ENCODE measurements around the gene FAM13A.

Gene FAM13A

DNA sequence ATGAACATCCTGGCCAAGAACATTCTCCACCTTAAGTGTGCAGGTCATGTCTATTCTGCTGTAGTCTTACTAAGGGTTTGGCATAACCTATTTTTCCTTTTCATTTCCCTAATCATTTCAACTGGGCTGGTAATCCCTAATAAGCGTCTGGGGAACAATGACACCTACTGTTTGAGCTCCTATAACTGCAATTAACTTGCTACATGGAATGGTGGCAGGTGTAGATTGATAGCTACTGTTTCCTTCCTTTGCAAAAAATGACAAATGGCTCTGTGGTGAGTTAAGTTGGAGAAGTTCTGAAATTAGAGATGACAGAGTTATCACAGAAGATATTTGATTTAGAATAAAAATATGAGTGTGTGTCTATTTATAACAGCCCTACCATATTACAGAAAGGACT, 254.8 kb downstream of the FAM13A start:
- no peak for ATAC-seq (replicated peaks; ENCODE audit: extremely low read depth, poor library complexity, severe bottlenecking)
- Mint-ChIP-seq H3K4me3 (no peak overlapping the region), H3K36me3 (ENCODE audit: insufficient read depth) (no peaks in the 10 kb centered on the region), H3K9me3 (no peaks in the 10 kb centered on the region), H3K27me3 (peaks cover 25% of the 10 kb centered on the region), H3K4me1 (no peaks in the 10 kb centered on the region), H3K27ac (ENCODE audit: low read depth) (no peak overlapping the region)
- no peak for DNase-seq (ENCODE audit: low spot score in 2 of 2)

GRCh38 chr4:88799900-88800299, 257.1 kb downstream of the FAM13A start:
- H3K9me3 Mint-ChIP-seq = no peaks in the 10 kb centered on the region
- no peak overlapping the region for H3K27ac Mint-ChIP-seq (ENCODE audit: low read depth)
- no peak overlapping the region for H3K4me3 Mint-ChIP-seq
- peaks cover 28% of the 10 kb centered on the region for H3K27me3 Mint-ChIP-seq
- ATAC-seq (replicated peaks; ENCODE audit: extremely low read depth, poor library complexity, severe bottlenecking) (no peak), DNase-seq (ENCODE audit: low spot score in 2 of 2) (no peak)
- no peaks in the 10 kb centered on the region for H3K36me3 Mint-ChIP-seq (ENCODE audit: insufficient read depth)
- H3K4me1 Mint-ChIP-seq = no peaks in the 10 kb centered on the region

- Mint-ChIP-seq H3K27me3 (peaks cover 28% of the 10 kb centered on the region), H3K27ac (ENCODE audit: low read depth) (no peak overlapping the region), H3K4me3 (no peak overlapping the region), H3K4me1 (no peaks in the 10 kb centered on the region), H3K36me3 (ENCODE audit: insufficient read depth) (no peaks in the 10 kb centered on the region), H3K9me3 (no peaks in the 10 kb centered on the region)
- ATAC-seq (replicated peaks; ENCODE audit: extremely low read depth, poor library complexity, severe bottlenecking) = no peak
- no peak for DNase-seq (ENCODE audit: low spot score in 2 of 2)
These were observed 259.3 kb downstream of the FAM13A start for GRCh38 chr4:88797725-88798124.

DNA sequence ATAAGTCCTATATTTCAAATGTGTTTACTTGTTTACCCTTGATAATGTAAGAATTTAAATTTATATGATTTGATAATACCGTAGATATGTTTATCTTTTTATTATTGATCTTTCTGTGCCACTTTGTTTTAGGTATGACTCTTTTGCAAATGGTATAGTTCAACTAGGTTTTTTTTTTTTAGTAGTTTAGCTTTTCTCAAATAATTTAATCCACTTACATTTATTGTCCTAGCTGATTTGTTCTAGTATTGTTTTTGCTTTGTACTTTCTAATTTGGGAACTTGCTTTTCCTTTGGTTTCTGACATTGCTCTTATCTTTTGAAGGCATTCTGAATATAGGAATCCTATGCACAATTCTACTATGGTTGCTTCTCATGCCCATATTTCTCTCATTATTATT, 260.4 kb downstream of the FAM13A start:
- H3K4me3 Mint-ChIP-seq = no peak overlapping the region
- peaks cover 28% of the 10 kb centered on the region for H3K27me3 Mint-ChIP-seq
- H3K4me1 Mint-ChIP-seq = no peaks in the 10 kb centered on the region
- no peaks in the 10 kb centered on the region for H3K9me3 Mint-ChIP-seq
- ATAC-seq (replicated peaks; ENCODE audit: extremely low read depth, poor library complexity, severe bottlenecking) (no peak), DNase-seq (ENCODE audit: low spot score in 2 of 2) (no peak)
- no peak overlapping the region for H3K27ac Mint-ChIP-seq (ENCODE audit: low read depth)
- H3K36me3 Mint-ChIP-seq (ENCODE audit: insufficient read depth) = no peaks in the 10 kb centered on the region

GRCh38 chr4:88794952-88795351, 262.0 kb downstream of the FAM13A start:
- H3K4me3 Mint-ChIP-seq = no peak overlapping the region
- H3K27me3 Mint-ChIP-seq = peaks cover 25% of the 10 kb centered on the region
- H3K36me3 Mint-ChIP-seq (ENCODE audit: insufficient read depth) = no peaks in the 10 kb centered on the region
- H3K27ac Mint-ChIP-seq (ENCODE audit: low read depth) = no peak overlapping the region
- DNase-seq (ENCODE audit: low spot score in 2 of 2) = no peak
- H3K4me1 Mint-ChIP-seq = no peaks in the 10 kb centered on the region
- ATAC-seq (replicated peaks; ENCODE audit: extremely low read depth, poor library complexity, severe bottlenecking) = no peak
- no peaks in the 10 kb centered on the region for H3K9me3 Mint-ChIP-seq

DNA sequence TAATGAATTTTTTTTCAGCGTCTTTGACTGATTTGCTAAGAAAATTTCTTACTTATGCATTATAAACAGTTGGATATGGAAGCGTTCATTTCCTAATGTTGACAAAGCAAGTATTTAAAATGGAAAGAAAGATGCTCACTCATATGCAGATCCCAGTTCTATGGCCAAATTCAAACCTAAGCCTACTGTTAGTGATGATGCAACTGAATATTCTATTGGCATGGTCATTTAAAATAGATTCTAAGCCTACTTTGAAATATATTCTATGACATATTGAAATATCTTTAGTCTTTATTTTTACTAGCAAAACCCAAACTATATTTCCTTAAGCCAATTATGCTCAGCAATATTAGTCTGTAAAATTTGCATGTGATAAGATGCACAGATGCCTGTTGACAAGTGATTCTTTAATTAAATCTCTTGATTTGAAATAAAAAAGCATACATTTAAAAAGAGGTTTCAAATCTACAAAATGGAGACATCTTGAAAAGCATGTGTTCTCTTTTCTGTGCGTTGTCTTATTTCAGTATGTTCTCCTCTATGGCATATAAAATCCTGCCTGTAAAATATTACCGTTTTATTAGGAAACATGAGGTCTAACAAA, 262.8 kb downstream of the FAM13A start:
- no peak overlapping the region for H3K27ac Mint-ChIP-seq (ENCODE audit: low read depth)
- no peaks in the 10 kb centered on the region for H3K36me3 Mint-ChIP-seq (ENCODE audit: insufficient read depth)
- no peaks in the 10 kb centered on the region for H3K4me1 Mint-ChIP-seq
- no peaks in the 10 kb centered on the region for H3K9me3 Mint-ChIP-seq
- peaks cover 19% of the 10 kb centered on the region for H3K27me3 Mint-ChIP-seq
- ATAC-seq (replicated peaks; ENCODE audit: extremely low read depth, poor library complexity, severe bottlenecking) (no peak), DNase-seq (ENCODE audit: low spot score in 2 of 2) (no peak)
- H3K4me3 Mint-ChIP-seq = no peak overlapping the region

DNA sequence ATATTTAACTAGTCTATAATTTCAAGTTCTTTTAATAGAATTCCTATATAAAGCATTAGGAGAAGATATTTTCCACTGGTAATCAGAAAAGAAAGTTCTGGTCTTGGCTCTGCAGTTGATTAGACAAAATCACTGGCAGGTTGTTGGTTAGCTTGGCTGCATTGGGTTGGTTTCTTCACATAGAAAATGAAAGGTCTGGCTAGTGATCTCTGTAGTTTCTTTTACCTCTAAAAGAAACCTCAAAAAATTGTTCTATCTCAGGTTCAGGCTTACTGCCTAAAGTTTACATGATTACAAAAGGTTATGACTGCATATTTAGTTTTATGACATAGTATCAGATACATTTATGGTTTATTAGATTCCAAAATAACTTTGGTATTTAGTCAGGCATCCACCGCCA, 263.5 kb downstream of the FAM13A start:
- ATAC-seq (replicated peaks; ENCODE audit: extremely low read depth, poor library complexity, severe bottlenecking) (no peak), DNase-seq (ENCODE audit: low spot score in 2 of 2) (no peak)
- Mint-ChIP-seq H3K4me3 (no peak overlapping the region), H3K36me3 (ENCODE audit: insufficient read depth) (no peaks in the 10 kb centered on the region), H3K9me3 (no peaks in the 10 kb centered on the region), H3K27ac (ENCODE audit: low read depth) (no peak overlapping the region), H3K27me3 (peaks cover 16% of the 10 kb centered on the region), H3K4me1 (no peaks in the 10 kb centered on the region)

DNA sequence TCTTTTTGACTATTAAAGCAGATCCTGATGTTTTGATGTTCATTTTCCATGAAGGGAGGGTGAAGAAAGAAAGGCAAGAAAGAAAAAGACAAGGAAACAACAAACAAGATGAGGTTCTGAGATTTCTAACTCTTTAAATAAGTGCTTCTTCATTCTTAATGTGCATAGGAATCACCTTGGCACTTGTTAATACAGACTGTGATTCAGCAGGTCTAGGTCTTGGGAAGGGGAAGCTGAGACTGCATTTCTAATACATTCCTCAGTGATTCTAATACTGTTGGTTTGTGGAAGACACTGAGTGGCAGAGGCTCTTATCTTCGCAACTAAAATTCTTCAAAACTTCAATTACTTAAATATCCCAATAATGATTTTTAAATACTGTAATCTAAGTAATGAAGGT, 264.2 kb downstream of the FAM13A start:
- H3K4me3 Mint-ChIP-seq = no peak overlapping the region

DNA sequence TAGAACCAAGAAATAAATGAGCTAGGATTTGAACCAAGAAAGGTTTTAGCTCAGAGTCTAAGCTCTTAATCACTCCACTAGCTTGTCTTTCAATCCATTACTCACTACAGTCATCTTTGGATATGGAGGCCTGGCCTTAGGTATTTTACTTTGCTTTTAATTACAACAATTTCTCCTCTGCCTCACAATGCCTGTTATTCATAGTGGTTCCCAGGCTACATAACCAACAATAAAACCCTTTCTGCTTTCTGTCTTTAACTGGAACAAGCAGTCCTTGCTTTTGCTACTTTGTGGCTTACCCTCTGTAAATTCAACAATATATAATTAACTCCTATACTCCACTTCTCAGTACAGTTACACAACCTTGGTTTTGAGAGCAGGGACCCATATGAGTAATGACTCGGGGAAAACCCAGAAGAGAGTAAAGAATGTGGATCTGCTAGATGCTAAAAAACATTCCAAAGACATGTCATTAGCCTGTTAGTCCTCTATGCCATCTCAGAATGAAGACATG, 264.7 kb downstream of the FAM13A start:
- H3K4me1 Mint-ChIP-seq = no peaks in the 10 kb centered on the region
- H3K4me3 Mint-ChIP-seq = no peak overlapping the region
- H3K9me3 Mint-ChIP-seq = no peaks in the 10 kb centered on the region
- H3K36me3 Mint-ChIP-seq (ENCODE audit: insufficient read depth) = no peaks in the 10 kb centered on the region
- peaks cover 5% of the 10 kb centered on the region for H3K27me3 Mint-ChIP-seq
- H3K27ac Mint-ChIP-seq (ENCODE audit: low read depth) = no peak overlapping the region
- ATAC-seq (replicated peaks; ENCODE audit: extremely low read depth, poor library complexity, severe bottlenecking) (no peak), DNase-seq (ENCODE audit: low spot score in 2 of 2) (no peak)

More for the DNA sequence above, 264.2 kb downstream of the FAM13A start:
- H3K27ac Mint-ChIP-seq (ENCODE audit: low read depth) = no peak overlapping the region
- DNase-seq (ENCODE audit: low spot score in 2 of 2) (no peak), ATAC-seq (replicated peaks; ENCODE audit: extremely low read depth, poor library complexity, severe bottlenecking) (no peak)
- no peaks in the 10 kb centered on the region for H3K36me3 Mint-ChIP-seq (ENCODE audit: insufficient read depth)
- H3K4me1 Mint-ChIP-seq = no peaks in the 10 kb centered on the region
- no peaks in the 10 kb centered on the region for H3K9me3 Mint-ChIP-seq
- H3K27me3 Mint-ChIP-seq = peaks cover 10% of the 10 kb centered on the region

GRCh38 chr4:88791274-88791673, 265.7 kb downstream of the FAM13A start:
- Mint-ChIP-seq H3K9me3 (no peaks in the 10 kb centered on the region), H3K27me3 (no peaks in the 10 kb centered on the region), H3K4me3 (no peak overlapping the region), H3K4me1 (no peaks in the 10 kb centered on the region), H3K36me3 (ENCODE audit: insufficient read depth) (no peaks in the 10 kb centered on the region), H3K27ac (ENCODE audit: low read depth) (no peak overlapping the region)
- DNase-seq (ENCODE audit: low spot score in 2 of 2) (no peak), ATAC-seq (replicated peaks; ENCODE audit: extremely low read depth, poor library complexity, severe bottlenecking) (no peak)

GRCh38 chr4:88788895-88789294, 268.1 kb downstream of the FAM13A start:
- no peak overlapping the region for H3K4me3 Mint-ChIP-seq
- ATAC-seq (replicated peaks; ENCODE audit: extremely low read depth, poor library complexity, severe bottlenecking) = no peak
- H3K27me3 Mint-ChIP-seq = no peaks in the 10 kb centered on the region
- no peaks in the 10 kb centered on the region for H3K9me3 Mint-ChIP-seq
- no peak for DNase-seq (ENCODE audit: low spot score in 2 of 2)
- no peak overlapping the region for H3K27ac Mint-ChIP-seq (ENCODE audit: low read depth)
- no peaks in the 10 kb centered on the region for H3K36me3 Mint-ChIP-seq (ENCODE audit: insufficient read depth)
- H3K4me1 Mint-ChIP-seq = no peaks in the 10 kb centered on the region

DNA sequence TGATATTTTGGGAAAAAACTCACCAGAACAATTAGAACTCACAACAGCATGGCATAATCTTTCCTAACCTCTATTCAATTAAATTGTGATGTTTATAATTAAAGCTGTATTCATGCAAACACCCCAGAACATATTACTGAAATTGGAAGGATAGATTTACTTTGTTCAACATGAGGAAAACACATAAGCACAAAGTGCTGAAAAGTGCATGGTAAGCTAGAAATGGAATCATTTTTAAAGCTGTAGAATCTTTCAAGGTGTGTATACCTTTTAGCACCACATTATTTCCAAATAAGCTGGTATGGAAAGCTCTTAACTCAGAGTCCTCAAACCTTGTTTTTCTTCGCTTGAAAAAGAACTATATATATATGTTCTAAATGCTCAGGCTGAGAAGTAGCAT, 268.6 kb downstream of the FAM13A start:
- no peaks in the 10 kb centered on the region for H3K36me3 Mint-ChIP-seq (ENCODE audit: insufficient read depth)
- no peaks in the 10 kb centered on the region for H3K9me3 Mint-ChIP-seq
- ATAC-seq (replicated peaks; ENCODE audit: extremely low read depth, poor library complexity, severe bottlenecking) (no peak), DNase-seq (ENCODE audit: low spot score in 2 of 2) (no peak)
- H3K27me3 Mint-ChIP-seq = no peaks in the 10 kb centered on the region
- no peak overlapping the region for H3K27ac Mint-ChIP-seq (ENCODE audit: low read depth)
- no peaks in the 10 kb centered on the region for H3K4me1 Mint-ChIP-seq
- no peak overlapping the region for H3K4me3 Mint-ChIP-seq

DNA sequence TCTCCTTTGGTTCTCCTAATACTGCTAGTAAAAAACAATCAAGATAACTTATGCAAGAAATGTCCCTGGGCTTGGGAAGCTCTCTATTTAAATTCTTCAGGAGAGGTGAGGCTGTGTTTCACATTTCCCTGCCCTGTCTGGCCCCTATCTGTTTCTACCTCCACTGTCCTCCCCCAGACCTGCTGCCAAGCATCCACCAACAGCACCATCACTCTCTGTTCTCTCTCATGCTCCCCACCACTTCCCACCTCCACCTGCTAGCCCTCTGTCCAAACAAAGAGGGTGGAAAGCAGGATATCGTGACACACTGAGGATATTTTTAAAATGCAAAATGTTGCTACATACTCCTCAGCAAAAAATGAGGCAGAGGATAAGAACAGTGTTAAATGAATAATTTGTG, 271.0 kb downstream of the FAM13A start:
- Mint-ChIP-seq H3K4me3 (no peak overlapping the region), H3K4me1 (no peaks in the 10 kb centered on the region), H3K9me3 (no peaks in the 10 kb centered on the region), H3K27me3 (no peaks in the 10 kb centered on the region), H3K27ac (ENCODE audit: low read depth) (no peak overlapping the region), H3K36me3 (ENCODE audit: insufficient read depth) (peaks cover 2% of the 10 kb centered on the region)
- DNase-seq (ENCODE audit: low spot score in 2 of 2) (no peak), ATAC-seq (replicated peaks; ENCODE audit: extremely low read depth, poor library complexity, severe bottlenecking) (no peak)
